B cell (primary cell): ENCODE measurements around the gene L3MBTL3. TPM values are rescaled to one million over a fixed set of nuclear protein-coding genes. Genes with fewer than 3 reads are reported as not detected.

Experiments used
- ATAC-seq: fragments of 200-7000 bp; cut with Tn5 transposase; one replicate; pipeline ENCODE4 v1.10.0; 2021; ENCODE audit warnings: low read depth, mild to moderate bottlenecking, moderate number of reproducible peaks, moderate library complexity
- CTCF ChIA-PET: fragments of 350-600 bp; sonication (Branson Sonifier 250); formaldehyde crosslinking; loops from one replicate; lab custom pipeline; 2021; ENCODE audit warnings: antibody characterized with exemption, inconsistent platforms; lab: Charles Lee
- POLR2A ChIA-PET: fragments of 350-600 bp; sonication (Branson Sonifier 250); formaldehyde crosslinking; loops from one replicate; lab custom pipeline; 2021; ENCODE audit warnings: antibody characterized with exemption; lab: Charles Lee
- DNase-seq: peaks from one replicate; pipeline ENCODE4 v3.0.0; 2013
- H2AFZ ChIP-seq: 2 replicates; pipeline ENCODE4 v1.6.1; 2012; ENCODE audit warnings: mild to moderate bottlenecking, low read depth, low read length; ENCODE audit not compliant: insufficient read depth, poor library complexity, severe bottlenecking
- H3K27ac ChIP-seq, 2 donors: 1 replicate in 1 of 2; 2 replicates in 1 of 2; pipeline ENCODE4 v1.5.1; 2012 to 2013; ENCODE audit warnings: low read length in 2 of 2, mild to moderate bottlenecking in 2 of 2, moderate library complexity in 1 of 2
- H3K27me3 ChIP-seq, 4 experiments: fragments of 200-600 bp in 1 of 4; sonication (generic) in 1 of 4; replicated peaks in 1 of 4; 1 replicate in 2 of 4; 2 replicates in 2 of 4; pipeline versions ENCODE4 v1.6.1 to v1.7.0; 2013 to 2016; ENCODE audit warnings: low read length in 3 of 4, mild to moderate bottlenecking in 2 of 4, mixed read lengths in 1 of 4, moderate library complexity in 1 of 4; ENCODE audit not compliant: insufficient read depth in 4 of 4, control insufficient read depth in 3 of 4; ENCODE audit errors: control extremely low read depth in 1 of 4
- H3K36me3 ChIP-seq, 2 experiments: replicated peaks in 1 of 2; 1 replicate in 1 of 2; 2 replicates in 1 of 2; pipeline versions ENCODE4 v1.6.1 to v1.7.1; 2013; ENCODE audit warnings: low read length in 1 of 2; ENCODE audit not compliant: insufficient read depth in 2 of 2, control insufficient read depth in 1 of 2; ENCODE audit errors: control extremely low read depth in 1 of 2, extremely low read depth in 1 of 2
- H3K4me1 ChIP-seq, 2 donors: fragments of 200-600 bp in 1 of 2; sonication (generic) in 1 of 2; 1 replicate in 1 of 2; 2 replicates in 1 of 2; pipeline versions ENCODE4 v1.5.1 to v1.6.1; 2013 to 2017; ENCODE audit warnings: low read length in 2 of 2; ENCODE audit not compliant: control insufficient read depth in 2 of 2, insufficient read depth in 2 of 2
- H3K4me2 ChIP-seq: replicated peaks from 2 replicates; pipeline ENCODE3; 2012; ENCODE audit warnings: mild to moderate bottlenecking, low read depth, low read length; ENCODE audit not compliant: poor library complexity, severe bottlenecking
- H3K4me3 ChIP-seq, 5 experiments: fragments of 200-600 bp in 1 of 5; sonication (generic) in 1 of 5; 1 replicate in 3 of 5; 2 replicates in 2 of 5; pipeline versions ENCODE4 v1.5.1 to v1.7.0; 2011 to 2016; ENCODE audit warnings: low read length in 4 of 5, mild to moderate bottlenecking in 4 of 5, low read depth in 2 of 5, control low read depth in 1 of 5, moderate library complexity in 1 of 5; ENCODE audit not compliant: insufficient read depth in 1 of 5; ENCODE audit errors: control extremely low read depth in 1 of 5, extremely low read depth in 1 of 5
- H3K79me2 ChIP-seq: fragments of 200-600 bp; sonication (generic); one replicate; pipeline ENCODE4 v1.6.0; 2016; ENCODE audit warnings: low read length; ENCODE audit not compliant: control insufficient read depth, insufficient read depth
- H3K9ac ChIP-seq: fragments of 200-600 bp; sonication (generic); 2 replicates; pipeline ENCODE4 v1.6.1; 2017; ENCODE audit warnings: mild to moderate bottlenecking, low read length, moderate library complexity
- H3K9me3 ChIP-seq, 3 donors: one replicate each; pipeline versions ENCODE4 v1.6.1 to v1.7.1; 2013; ENCODE audit warnings: low read length in 2 of 3; ENCODE audit not compliant: control insufficient read depth in 2 of 3, insufficient read depth in 1 of 3; ENCODE audit errors: control extremely low read depth in 1 of 3
- H4K20me1 ChIP-seq: 2 replicates; pipeline ENCODE4 v1.6.0; 2012; ENCODE audit warnings: mild to moderate bottlenecking, low read length; ENCODE audit not compliant: insufficient read depth, control insufficient read depth, poor library complexity, severe bottlenecking
- H3K27ac Mint-ChIP-seq: one replicate; pipeline ENCODE4 v1.8.0; 2021; ENCODE audit warnings: mixed read lengths
- H3K27me3 Mint-ChIP-seq: one replicate; pipeline ENCODE4 v1.8.0; 2021; ENCODE audit warnings: mixed read lengths
- H3K4me1 Mint-ChIP-seq: one replicate; pipeline ENCODE4 v1.8.0; 2021; ENCODE audit warnings: mixed read lengths
- H3K4me3 Mint-ChIP-seq: one replicate; pipeline ENCODE4 v1.8.0; 2021; ENCODE audit warnings: mixed read lengths
- H3K9me3 Mint-ChIP-seq: one replicate; pipeline ENCODE4 v1.8.0; 2022; ENCODE audit warnings: mixed read lengths; ENCODE audit not compliant: insufficient read depth
- CTCF ChIP-seq: fragments of 200-600 bp; IDR thresholded peaks from one replicate; pipeline ENCODE4 v1.8.0; 2022; ENCODE audit warnings: antibody characterized with exemption, mild to moderate bottlenecking
- EZH2 ChIP-seq: IDR thresholded peaks from 2 replicates; pipeline ENCODE4 v1.6.1; 2012; ENCODE audit warnings: borderline replicate concordance, low read depth, mild to moderate bottlenecking, moderate library complexity, low read length; ENCODE audit not compliant: insufficient read depth, poor library complexity, severe bottlenecking
- WGBS: methylation state at CpG from one replicate; pipeline ENCODE4 v1.1.5; 2013; ENCODE audit warnings: missing lambda C conversion rate; ENCODE audit not compliant: insufficient coverage; 5-methylcytosine and 5-hydroxymethylcytosine counted together
- intact Hi-C: fragments of 100-400 bp; cut with micrococcal nuclease; formaldehyde crosslinking; loops from one replicate; pipeline ENCODE4 v1.10.0; 2022
- polyA plus RNA-seq: library from polyadenylated mRNA; depleted of rRNA; stranded (reverse); fragments of >200 nt; gene quantifications from 2 replicates; pipeline ENCODE4 v1.2.3, GENCODE V29; 2012
- total RNA-seq, 2 donors: library from RNA; stranded (reverse); fragments of 120-200 nt in 1 of 2; gene quantifications; 1 replicate in 1 of 2; 2 replicates in 1 of 2; pipeline versions ENCODE4 v1.2.3 to v1.2.4, GENCODE V29; 2013 to 2022

The L3MBTL3 gene
- total and polyA plus RNA-seq, 2 donors (not counting 1 experiment from before 2014, with no cell fraction given) = 28.0 to 46.4 TPM

- H3K4me1 ChIP-seq = no peaks in the 10 kb centered on the region
- POLR2A ChIA-PET = no interaction called here
- H3K27me3 ChIP-seq = no peaks in the 10 kb centered on the region
Observed at GRCh38 chr6:130055271-130055670, 36.9 kb downstream of the L3MBTL3 start.

GRCh38 chr6:130057495-130057894 is 39.1 kb downstream of the L3MBTL3 start:
- Histone ChIP-seq H3K4me1 (no peaks in the 10 kb centered on the region), H3K4me3 (no peak overlapping the region), H3K79me2 (no peaks in the 10 kb centered on the region), H4K20me1 (no peaks in the 10 kb centered on the region), H3K27ac (no peak overlapping the region), H2AFZ (no peak overlapping the region), H3K9ac (no peak overlapping the region), H3K27me3 (no peaks in the 10 kb centered on the region), H3K36me3 (peaks cover 15 to 77% of the 10 kb centered on the region in 2 experiments), H3K9me3 (no peaks in the 10 kb centered on the region), H3K4me2 (no peak overlapping the region)
- intact Hi-C loops = no loop called here
- Mint-ChIP-seq H3K4me3 (no peak overlapping the region), H3K9me3 (no peaks in the 10 kb centered on the region), H3K4me1 (no peaks in the 10 kb centered on the region), H3K27me3 (no peaks in the 10 kb centered on the region), H3K27ac (no peak overlapping the region)
- ATAC-seq = no peak
- ChIA-PET CTCF (interaction anchor here (2.4 kb wide), 1 partner anchor 36 kb away, joined by 5 read pairs; no protein-coding TSS in a partner anchor), POLR2A (interaction anchor here (0.7 kb wide), 1 partner anchor 25 kb away, joined by 7 read pairs; no protein-coding TSS in a partner anchor)
- WGBS = 96% methylated on average over 6 of the region's 12 CpGs
- no peak for DNase-seq
- TF ChIP-seq EZH2 = no peak
- no peak for TF ChIP-seq CTCF

More at GRCh38 chr6:130055271-130055670, 36.9 kb downstream of the L3MBTL3 start:
- no peak overlapping the region for H3K4me3 Mint-ChIP-seq
- no peaks in the 10 kb centered on the region for H3K9me3 ChIP-seq
- no peak for TF ChIP-seq CTCF
- no peak for TF ChIP-seq EZH2
- peaks cover 18 to 79% of the 10 kb centered on the region in 2 experiments for H3K36me3 ChIP-seq
- H3K4me2 ChIP-seq = no peak overlapping the region
- no peaks in the 10 kb centered on the region for H3K27me3 Mint-ChIP-seq
- no peaks in the 10 kb centered on the region for H4K20me1 ChIP-seq
- ATAC-seq = no peak
- H3K9me3 Mint-ChIP-seq = no peaks in the 10 kb centered on the region
- no peak overlapping the region for H3K27ac Mint-ChIP-seq
- WGBS = no CpG with 5 or more reads among the region's 1 CpG
- intact Hi-C loops = no loop called here
- no peaks in the 10 kb centered on the region for H3K79me2 ChIP-seq
- no peak overlapping the region for H3K27ac ChIP-seq
- DNase-seq = no peak
- CTCF ChIA-PET = no interaction called here
- H2AFZ ChIP-seq = no peak overlapping the region
- no peaks in the 10 kb centered on the region for H3K4me1 Mint-ChIP-seq
- no peak overlapping the region for H3K9ac ChIP-seq
- no peak overlapping the region for H3K4me3 ChIP-seq
